HG03469 (cell line): ENCODE measurements around the gene COL16A1.

Experiments
- ATAC-seq: cut with Tn5 transposase; IDR thresholded peaks from one replicate; pipeline ENCODE4 v1.9.1; 2021; ENCODE audit warnings: mild to moderate bottlenecking, moderate library complexity, moderate number of reproducible peaks; ENCODE audit not compliant: unreplicated experiment

The COL16A1 gene

GRCh38 chr1:31733389-31734219 lies 29.8 kb upstream of the COL16A1 start:
- ATAC-seq = no peak

- no peak for ATAC-seq
Measured at GRCh38 chr1:31732751-31733289, 29.0 kb upstream of the COL16A1 start.

DNA sequence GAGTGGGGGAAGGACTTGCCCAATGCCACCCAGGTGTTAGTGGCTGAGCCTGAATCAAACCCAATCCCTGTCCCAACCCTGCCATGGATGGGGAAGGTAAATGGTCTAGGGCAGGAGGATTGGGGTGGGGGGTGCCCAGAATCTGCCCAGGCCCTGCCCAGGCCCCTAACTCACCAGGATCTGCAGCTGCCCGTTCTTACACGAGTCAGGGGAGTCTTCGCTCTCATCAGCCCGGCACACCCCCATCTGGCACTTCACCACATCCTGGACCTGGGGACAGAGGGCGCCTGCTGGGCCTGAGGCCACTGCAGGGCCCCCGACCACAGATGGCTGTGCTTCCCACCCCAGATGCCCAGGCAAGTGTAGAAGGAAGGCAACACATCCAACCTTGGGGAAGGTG lies 28.5 kb upstream of the COL16A1 start:
- ATAC-seq = no peak

DNA sequence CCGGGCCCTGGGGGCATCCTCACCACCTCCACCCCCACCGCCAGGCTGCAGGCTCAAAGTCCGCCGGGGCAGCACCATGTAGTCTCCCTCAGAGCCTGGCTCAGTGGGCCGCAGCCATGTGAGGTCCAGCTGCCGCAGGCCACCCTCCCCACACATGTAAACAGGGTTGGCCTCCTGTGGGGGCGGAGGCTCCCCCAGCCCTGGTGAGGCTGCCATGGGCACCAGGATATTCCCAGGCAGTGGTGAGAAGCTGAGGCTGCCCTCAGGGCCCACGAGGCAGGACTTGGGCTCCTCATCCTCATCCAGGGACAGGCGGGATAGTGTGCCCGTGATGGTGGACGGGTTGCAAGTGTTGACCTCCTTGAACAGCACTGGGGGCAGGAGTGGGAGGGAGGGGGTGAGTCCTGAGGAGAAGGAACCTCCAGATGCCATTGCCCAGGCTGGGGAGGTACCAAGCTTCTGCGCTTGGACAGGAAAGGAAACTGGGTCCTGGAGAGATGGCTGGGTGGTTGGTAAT lies 27.3 kb upstream of the COL16A1 start:
- no peak for ATAC-seq

DNA sequence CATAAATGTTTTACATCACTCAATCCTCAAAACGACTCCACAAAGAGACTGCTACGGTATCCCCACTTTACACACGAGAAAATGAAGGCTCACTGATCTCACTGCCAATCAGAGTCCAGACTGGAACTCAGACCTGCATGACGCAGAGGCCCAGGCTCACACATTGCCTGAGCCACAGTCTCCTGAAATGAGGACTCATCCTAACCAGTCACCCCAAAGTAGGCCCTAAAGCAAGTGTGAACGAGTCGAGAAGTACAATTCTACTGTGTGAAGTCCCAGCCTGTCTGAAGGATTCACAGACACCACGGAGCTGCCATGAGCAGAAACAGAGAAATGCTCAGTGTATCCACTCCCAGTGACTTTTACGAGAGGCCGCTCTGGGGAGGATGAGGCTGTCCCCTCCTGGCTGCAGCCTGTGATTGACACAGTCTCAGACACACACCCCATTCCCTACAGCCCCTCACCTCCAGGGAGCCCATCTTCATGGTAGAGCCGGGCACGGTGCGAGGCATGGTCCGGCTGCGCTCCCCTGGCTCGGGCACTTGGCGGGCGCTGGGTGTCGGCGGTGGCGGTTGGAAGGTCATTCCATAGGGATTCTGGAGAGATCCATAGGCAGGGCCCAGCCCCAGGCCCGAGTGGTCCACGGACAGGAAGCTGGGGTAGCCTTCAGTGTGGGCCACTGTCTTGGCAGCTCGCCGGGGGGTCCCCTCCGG lies 26.7 kb upstream of the COL16A1 start:
- no peak for ATAC-seq

GRCh38 chr1:31727849-31728248 lies 24.0 kb upstream of the COL16A1 start:
- ATAC-seq = no peak

- ATAC-seq = no peak
Measured at GRCh38 chr1:31727195-31727594, 23.4 kb upstream of the COL16A1 start.

GRCh38 chr1:31726715-31727114 lies 22.9 kb upstream of the COL16A1 start:
- ATAC-seq = no peak

- ATAC-seq = no peak
Measured at GRCh38 chr1:31725777-31726535, 22.1 kb upstream of the COL16A1 start.

DNA sequence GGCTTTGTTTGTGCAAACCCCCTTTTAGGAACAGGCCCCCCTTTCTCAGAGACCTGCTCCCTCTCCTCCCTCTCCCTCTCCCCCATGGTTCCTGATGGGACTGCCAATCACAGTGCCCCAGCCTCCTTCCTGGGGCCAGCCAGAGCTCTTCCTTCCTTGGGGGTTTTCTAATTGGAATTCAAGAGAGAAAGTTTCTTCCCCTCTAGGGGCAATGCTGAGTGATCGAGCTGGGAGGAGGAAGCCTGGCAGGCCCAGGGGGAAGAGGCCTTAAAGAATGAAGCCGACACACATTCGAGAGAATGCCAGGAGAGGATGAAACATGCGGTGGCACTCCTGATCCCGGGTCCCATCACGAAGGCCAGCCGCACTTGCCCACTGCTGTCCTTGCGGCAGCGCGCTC lies 21.3 kb upstream of the COL16A1 start:
- ATAC-seq = no peak

GRCh38 chr1:31723828-31724359 lies 20.1 kb upstream of the COL16A1 start:
- ATAC-seq = no peak

GRCh38 chr1:31718327-31718897 lies 14.6 kb upstream of the COL16A1 start:
- ATAC-seq = no peak

GRCh38 chr1:31717341-31717740 lies 13.5 kb upstream of the COL16A1 start:
- ATAC-seq = no peak

GRCh38 chr1:31715873-31716220 lies 12.0 kb upstream of the COL16A1 start:
- ATAC-seq = no peak

- ATAC-seq = no peak
Measured at GRCh38 chr1:31715087-31715872, 11.5 kb upstream of the COL16A1 start.

DNA sequence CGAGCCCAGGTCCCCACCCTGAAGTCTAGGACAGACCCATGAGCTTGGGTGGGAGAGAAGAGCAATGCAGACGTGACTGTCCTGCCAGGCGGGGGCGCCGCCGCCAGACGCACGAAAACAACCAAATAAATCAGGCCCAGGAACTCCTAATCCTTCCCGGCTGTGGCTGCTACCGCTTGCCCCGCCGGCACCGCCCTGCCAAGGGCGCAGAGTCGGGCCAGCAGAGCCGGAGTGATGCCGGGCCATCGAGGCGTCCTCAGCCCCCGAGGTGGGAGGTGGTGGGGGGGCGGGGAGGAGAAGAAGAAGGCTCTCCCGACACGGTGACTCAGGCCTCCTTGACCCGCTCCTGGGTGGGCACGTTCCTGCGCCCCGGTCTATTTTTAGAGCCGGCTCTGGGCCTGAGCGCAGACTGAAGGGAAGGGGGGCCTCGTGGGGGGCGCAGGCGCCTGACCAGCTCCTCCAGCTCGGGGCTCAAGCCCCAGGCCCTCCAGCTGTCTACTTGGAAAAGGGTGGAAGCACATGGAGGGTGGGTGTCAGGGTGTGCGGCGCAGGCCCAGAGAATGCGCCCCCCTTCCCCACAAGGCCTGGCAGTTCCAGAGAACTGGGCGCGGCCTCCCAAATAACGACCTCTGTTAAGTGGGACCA lies 10.7 kb upstream of the COL16A1 start:
- no peak for ATAC-seq

DNA sequence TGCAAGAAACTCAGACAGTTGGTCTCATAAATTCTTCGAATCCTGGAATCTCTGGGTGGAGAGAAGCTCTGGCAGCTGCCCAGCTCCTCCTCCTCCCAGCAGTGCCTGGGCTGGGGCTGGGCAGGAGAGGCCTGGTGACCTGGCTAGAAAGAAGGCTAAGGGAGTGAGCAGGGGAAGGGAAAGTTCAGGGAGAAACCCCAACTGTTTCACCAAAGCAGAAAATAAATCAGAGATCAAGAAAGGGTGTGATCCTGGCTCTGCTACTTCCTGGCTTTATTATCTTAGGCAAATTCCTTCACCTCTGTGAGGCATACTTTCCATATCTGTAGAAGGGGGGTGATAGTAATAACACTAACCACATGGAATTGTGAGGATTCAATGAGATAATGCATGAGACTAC lies 8.8 kb upstream of the COL16A1 start:
- no peak for ATAC-seq

DNA sequence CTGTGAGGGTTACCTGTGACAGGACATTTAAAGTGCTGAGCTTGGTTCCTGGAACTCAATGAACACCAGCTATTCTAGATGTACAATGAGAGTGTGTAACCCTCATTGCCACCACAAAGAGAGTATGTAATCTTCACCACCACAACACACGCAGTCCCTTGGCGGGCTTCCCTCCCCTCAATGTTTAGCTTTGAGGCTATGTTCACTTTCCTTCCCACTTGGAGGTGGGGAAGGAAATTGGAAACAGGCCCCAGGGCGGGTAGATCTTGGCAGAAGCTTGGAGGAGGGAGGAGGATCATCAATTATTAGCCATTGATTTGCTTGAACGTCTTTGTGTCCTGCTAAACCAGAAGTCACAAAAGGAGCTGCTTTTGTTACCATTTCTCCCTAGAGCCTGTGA lies 8.3 kb upstream of the COL16A1 start:
- ATAC-seq = no peak

DNA sequence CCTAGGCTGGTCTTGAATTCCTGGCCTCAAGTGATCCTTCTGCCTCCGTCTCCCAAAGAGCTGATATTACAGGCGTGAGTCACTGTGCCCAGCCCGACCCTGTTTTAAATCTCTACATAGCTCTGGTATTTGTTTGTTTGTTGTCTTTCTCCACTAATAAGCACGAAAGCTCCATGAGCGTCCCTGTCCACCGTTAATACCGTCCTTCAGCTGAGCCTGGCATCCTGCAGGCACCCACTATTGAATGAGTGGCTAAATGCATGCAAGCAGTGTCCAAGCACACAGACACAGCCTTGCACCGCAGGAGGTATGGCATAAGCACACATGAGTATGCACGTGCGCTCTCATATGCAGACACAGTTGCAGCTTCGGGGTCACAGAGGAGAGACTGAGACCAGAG lies 4.5 kb upstream of the COL16A1 start:
- no peak for ATAC-seq
